Neural crest cell (in vitro differentiated cells): ENCODE measurements around the gene ATG3. TPM values are rescaled to one million over a fixed set of nuclear protein-coding genes. Genes with fewer than 3 reads are reported as not detected.

Experiments
- DNase-seq: peaks from one replicate; pipeline ENCODE4 v3.0.0; 2021; ENCODE audit warnings: low read depth, mixed read lengths, low spot score
- H3K27ac Mint-ChIP-seq: one replicate; pipeline ENCODE4 v1.8.0; 2021; ENCODE audit warnings: mild to moderate bottlenecking, mixed read lengths; ENCODE audit not compliant: unreplicated experiment
- H3K27me3 Mint-ChIP-seq: 2 replicates; pipeline ENCODE4 v1.8.0; 2021; ENCODE audit warnings: low read depth, mild to moderate bottlenecking, mixed read lengths
- H3K36me3 Mint-ChIP-seq: 2 replicates; pipeline ENCODE4 v1.8.0; 2021; ENCODE audit warnings: low read depth, mild to moderate bottlenecking, mixed read lengths
- H3K4me1 Mint-ChIP-seq: 2 replicates; pipeline ENCODE4 v1.8.0; 2021; ENCODE audit warnings: mixed read lengths
- H3K4me3 Mint-ChIP-seq: one replicate; pipeline ENCODE4 v1.8.0; 2021; ENCODE audit warnings: mild to moderate bottlenecking, mixed read lengths
- H3K9me3 Mint-ChIP-seq: 2 replicates; pipeline ENCODE4 v1.8.0; 2021; ENCODE audit warnings: mixed read lengths
- total RNA-seq: library from RNA; stranded (reverse); gene quantifications from 2 replicates; pipeline ENCODE4 v1.2.1, GENCODE V29; 2021
- TF ChIP-seq, protein P1 (sequence below): fragments of 200-600 bp; sonication (generic); conservative IDR thresholded peaks from 2 replicates; pipeline ENCODE4 v1.5.0; 2021; ENCODE audit warnings: antibody characterized with exemption, mild to moderate bottlenecking

ATG3 gene
- total RNA-seq, 1 donor from 2014 or later, result 46.1 TPM

DNA sequence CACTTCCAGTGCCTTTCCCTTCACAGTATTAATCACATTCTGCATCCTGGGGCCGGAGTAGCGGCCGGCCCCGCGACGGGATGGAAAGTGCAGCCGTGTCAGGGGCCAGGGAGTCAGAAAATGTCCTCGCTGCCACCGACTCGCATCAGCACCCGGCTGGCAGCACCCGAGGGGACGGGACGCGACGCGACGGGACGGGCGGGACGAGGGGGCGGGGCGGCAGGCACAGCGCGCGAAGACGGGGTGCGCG, 353 bp downstream of the ATG3 start:
- no peaks in the 10 kb centered on the region for H3K27me3 Mint-ChIP-seq
- H3K4me3 Mint-ChIP-seq, result peak overlapping the region; percentile 97
- no peaks in the 10 kb centered on the region for H3K9me3 Mint-ChIP-seq
- TF ChIP-seq, protein P1, sequence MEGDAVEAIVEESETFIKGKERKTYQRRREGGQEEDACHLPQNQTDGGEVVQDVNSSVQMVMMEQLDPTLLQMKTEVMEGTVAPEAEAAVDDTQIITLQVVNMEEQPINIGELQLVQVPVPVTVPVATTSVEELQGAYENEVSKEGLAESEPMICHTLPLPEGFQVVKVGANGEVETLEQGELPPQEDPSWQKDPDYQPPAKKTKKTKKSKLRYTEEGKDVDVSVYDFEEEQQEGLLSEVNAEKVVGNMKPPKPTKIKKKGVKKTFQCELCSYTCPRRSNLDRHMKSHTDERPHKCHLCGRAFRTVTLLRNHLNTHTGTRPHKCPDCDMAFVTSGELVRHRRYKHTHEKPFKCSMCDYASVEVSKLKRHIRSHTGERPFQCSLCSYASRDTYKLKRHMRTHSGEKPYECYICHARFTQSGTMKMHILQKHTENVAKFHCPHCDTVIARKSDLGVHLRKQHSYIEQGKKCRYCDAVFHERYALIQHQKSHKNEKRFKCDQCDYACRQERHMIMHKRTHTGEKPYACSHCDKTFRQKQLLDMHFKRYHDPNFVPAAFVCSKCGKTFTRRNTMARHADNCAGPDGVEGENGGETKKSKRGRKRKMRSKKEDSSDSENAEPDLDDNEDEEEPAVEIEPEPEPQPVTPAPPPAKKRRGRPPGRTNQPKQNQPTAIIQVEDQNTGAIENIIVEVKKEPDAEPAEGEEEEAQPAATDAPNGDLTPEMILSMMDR, result no peak
- no peak for DNase-seq
- peak overlapping the region; percentile 96 for H3K27ac Mint-ChIP-seq
- peaks cover 32% of the 10 kb centered on the region for H3K4me1 Mint-ChIP-seq
- peaks cover 3% of the 10 kb centered on the region for H3K36me3 Mint-ChIP-seq

DNA sequence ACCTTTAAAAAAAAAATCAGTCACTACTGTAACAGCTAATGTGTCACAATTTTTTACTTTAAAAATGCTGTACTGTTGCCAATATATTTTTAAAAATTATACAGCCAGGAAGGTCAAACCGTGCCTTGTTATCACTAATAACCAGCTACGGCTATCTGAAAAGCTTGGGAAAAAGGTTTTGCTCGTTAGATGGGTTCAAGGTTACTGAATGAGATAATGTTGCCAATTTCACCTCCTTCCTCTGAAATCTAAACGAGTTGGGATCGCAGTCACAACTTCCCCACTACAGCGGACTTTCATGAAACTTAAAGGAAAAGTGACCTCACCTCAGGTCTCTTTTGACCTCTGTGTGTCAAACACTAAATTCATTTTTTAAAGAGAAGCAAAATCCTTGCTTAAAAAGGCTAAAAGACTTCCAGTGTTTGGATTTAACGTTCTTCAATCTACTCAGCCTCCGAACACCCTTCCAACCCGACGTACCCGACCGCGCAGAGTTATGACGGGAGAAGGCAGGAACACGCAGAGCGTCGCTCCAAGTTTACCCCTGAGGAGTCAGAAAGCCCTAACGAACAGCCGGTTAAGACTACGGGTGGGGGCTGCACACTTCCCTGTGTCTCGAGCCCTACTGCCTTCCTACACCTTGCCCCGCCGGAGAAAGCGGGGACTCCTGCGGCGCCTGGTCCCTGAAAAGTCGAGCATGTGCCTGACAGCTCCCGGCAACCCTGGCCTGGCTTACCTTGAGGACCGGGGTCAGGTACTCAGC, 860 bp downstream of the ATG3 start:
- TF ChIP-seq, protein P1, result no peak
- peak; percentile 51 for DNase-seq
- no peaks in the 10 kb centered on the region for H3K9me3 Mint-ChIP-seq
- peaks cover 32% of the 10 kb centered on the region for H3K4me1 Mint-ChIP-seq
- H3K27me3 Mint-ChIP-seq, result no peaks in the 10 kb centered on the region
- peaks cover 4% of the 10 kb centered on the region for H3K36me3 Mint-ChIP-seq
- H3K27ac Mint-ChIP-seq, result peak overlapping the region; percentile 96
- peak overlapping the region; percentile 97 for H3K4me3 Mint-ChIP-seq

DNA sequence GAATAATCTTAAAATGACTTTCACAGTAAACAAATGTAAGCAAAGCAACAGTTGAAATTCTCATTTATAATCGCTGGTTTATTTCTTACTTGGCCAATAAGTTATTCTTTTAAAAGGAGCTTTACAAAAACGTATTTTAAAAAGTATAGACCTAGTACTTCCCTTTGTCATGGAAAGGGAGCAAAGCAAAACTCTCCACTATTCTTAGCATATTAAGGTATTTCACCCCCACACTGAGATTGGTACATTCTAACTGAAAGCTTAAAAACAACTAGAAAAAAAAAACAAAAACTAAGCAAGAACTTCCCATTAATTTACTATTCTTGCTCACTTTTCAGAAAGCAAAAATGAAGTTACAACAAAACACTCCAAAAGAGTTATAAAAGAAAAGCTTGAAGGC, 1.5 kb downstream of the ATG3 start:
- Mint-ChIP-seq H3K36me3 (peaks cover 7% of the 10 kb centered on the region), H3K4me3 (peak overlapping the region; percentile 97), H3K27ac (peak overlapping the region; percentile 73), H3K27me3 (no peaks in the 10 kb centered on the region), H3K9me3 (no peaks in the 10 kb centered on the region), H3K4me1 (peaks cover 32% of the 10 kb centered on the region)
- DNase-seq, result no peak
- TF ChIP-seq, protein P1, result no peak

DNA sequence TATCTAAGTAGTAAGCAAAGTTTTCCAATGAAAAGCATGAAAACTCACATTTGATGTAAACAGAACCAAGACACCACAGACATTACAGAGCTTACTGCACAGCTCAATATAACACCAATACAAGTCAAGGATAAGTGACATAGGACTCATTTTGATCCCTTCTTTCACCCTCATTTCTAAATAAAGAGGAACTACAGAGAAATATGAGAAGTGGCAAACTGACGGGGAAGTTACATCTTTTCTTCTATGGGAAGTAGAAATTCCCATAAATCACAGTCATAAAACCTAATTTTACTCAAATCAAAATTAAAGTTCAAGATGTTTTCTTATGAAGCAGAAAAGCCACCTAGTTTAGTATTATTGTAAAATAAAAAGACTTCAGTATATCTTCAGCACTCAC, 3.8 kb downstream of the ATG3 start:
- DNase-seq, result no peak
- no peak overlapping the region for H3K4me3 Mint-ChIP-seq
- H3K36me3 Mint-ChIP-seq, result peaks cover 7% of the 10 kb centered on the region
- TF ChIP-seq, protein P1, result no peak
- no peaks in the 10 kb centered on the region for H3K27me3 Mint-ChIP-seq
- peaks cover 26% of the 10 kb centered on the region for H3K4me1 Mint-ChIP-seq
- no peak overlapping the region for H3K27ac Mint-ChIP-seq
- no peaks in the 10 kb centered on the region for H3K9me3 Mint-ChIP-seq

DNA sequence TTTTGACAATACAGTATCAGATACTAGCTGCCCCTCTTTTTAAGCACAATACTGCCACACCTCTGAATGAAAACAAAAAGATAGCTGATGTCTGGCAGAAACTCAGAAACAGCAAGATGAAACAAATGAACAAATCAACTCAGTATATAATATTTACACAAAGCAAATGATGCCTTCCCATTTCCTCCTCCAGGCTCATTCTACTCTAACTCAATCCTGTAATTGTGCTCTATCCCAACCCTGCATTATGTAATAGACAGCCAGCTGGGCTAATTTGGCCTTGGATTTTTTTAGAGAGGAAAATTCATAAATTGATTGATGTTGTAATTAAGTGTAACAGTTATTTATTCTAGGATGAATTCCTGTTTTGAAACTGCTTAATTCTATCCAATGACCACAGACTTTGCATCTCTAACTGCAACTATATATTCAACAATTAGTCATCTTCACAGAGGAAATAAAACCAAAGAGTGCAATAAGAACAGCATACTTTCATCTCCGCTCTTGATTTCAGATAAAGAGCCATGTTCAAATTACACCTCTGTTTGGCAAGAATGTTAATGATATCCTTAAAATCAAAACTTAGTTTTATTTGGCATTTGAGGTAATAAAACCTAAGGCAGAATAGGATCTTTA, 6.1 kb downstream of the ATG3 start:
- peak overlapping the region; percentile 42 for H3K4me3 Mint-ChIP-seq

More for the DNA sequence above, 6.1 kb downstream of the ATG3 start:
- H3K4me1 Mint-ChIP-seq, result peaks cover 23% of the 10 kb centered on the region
- TF ChIP-seq, protein P1, result no peak
- no peaks in the 10 kb centered on the region for H3K27me3 Mint-ChIP-seq
- no peak for DNase-seq
- no peaks in the 10 kb centered on the region for H3K9me3 Mint-ChIP-seq
- H3K27ac Mint-ChIP-seq, result no peak overlapping the region
- peaks cover 7% of the 10 kb centered on the region for H3K36me3 Mint-ChIP-seq
